Measurements from ENCODE around the gene CDC34.

DNA sequence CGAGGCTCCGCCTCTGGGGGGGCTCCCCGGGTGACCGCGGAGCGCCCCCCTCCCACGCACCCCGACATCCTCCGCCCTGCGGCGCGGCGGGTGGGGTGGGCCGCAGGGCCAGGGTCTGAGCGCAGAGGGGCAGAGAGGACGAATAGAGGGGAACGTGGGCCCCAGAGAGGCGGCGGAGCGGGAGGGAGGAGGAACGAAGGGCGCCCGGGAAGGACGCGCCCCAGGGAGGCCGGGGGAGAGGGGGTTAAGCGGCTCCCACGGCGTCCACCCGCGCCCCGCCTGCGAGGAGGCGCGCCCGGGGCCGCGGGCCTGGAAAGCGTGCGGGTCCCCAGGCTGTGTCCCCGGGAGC is 59.2 kb downstream of the CDC34 start:
- TF ChIP-seq, protein P1, sequence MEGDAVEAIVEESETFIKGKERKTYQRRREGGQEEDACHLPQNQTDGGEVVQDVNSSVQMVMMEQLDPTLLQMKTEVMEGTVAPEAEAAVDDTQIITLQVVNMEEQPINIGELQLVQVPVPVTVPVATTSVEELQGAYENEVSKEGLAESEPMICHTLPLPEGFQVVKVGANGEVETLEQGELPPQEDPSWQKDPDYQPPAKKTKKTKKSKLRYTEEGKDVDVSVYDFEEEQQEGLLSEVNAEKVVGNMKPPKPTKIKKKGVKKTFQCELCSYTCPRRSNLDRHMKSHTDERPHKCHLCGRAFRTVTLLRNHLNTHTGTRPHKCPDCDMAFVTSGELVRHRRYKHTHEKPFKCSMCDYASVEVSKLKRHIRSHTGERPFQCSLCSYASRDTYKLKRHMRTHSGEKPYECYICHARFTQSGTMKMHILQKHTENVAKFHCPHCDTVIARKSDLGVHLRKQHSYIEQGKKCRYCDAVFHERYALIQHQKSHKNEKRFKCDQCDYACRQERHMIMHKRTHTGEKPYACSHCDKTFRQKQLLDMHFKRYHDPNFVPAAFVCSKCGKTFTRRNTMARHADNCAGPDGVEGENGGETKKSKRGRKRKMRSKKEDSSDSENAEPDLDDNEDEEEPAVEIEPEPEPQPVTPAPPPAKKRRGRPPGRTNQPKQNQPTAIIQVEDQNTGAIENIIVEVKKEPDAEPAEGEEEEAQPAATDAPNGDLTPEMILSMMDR (IDR thresholded peaks at IDR 0.05; ENCODE audit: insufficient read depth, low read length) = no peak
- TF ChIP-seq, protein P2, sequence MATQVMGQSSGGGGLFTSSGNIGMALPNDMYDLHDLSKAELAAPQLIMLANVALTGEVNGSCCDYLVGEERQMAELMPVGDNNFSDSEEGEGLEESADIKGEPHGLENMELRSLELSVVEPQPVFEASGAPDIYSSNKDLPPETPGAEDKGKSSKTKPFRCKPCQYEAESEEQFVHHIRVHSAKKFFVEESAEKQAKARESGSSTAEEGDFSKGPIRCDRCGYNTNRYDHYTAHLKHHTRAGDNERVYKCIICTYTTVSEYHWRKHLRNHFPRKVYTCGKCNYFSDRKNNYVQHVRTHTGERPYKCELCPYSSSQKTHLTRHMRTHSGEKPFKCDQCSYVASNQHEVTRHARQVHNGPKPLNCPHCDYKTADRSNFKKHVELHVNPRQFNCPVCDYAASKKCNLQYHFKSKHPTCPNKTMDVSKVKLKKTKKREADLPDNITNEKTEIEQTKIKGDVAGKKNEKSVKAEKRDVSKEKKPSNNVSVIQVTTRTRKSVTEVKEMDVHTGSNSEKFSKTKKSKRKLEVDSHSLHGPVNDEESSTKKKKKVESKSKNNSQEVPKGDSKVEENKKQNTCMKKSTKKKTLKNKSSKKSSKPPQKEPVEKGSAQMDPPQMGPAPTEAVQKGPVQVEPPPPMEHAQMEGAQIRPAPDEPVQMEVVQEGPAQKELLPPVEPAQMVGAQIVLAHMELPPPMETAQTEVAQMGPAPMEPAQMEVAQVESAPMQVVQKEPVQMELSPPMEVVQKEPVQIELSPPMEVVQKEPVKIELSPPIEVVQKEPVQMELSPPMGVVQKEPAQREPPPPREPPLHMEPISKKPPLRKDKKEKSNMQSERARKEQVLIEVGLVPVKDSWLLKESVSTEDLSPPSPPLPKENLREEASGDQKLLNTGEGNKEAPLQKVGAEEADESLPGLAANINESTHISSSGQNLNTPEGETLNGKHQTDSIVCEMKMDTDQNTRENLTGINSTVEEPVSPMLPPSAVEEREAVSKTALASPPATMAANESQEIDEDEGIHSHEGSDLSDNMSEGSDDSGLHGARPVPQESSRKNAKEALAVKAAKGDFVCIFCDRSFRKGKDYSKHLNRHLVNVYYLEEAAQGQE (IDR thresholded peaks at IDR 0.05; ENCODE audit: insufficient replicate concordance, low read depth) = no peak
- TF ChIP-seq GABPA (IDR thresholded peaks at IDR 0.05; ENCODE audit: low read depth) (no peak), POLR2AphosphoS5 (IDR thresholded peaks at IDR 0.05; ENCODE audit: low read depth) (no peak)
